Hindlimb muscle (tissue), 1 donor: ENCODE data around the gene PGBD5. TPM values are rescaled to one million over a fixed set of nuclear protein-coding genes. Genes with fewer than 3 reads are reported as not detected.
"Not testable (repeated sequence)": the region's sequence is repeated elsewhere in the genome, so short reads cannot be mapped to it uniquely, and the experiment has no call there.

ENCODE experiments used
- DNase-seq: peaks from one replicate; pipeline ENCODE4 v3.0.0-alpha.2; 2013
- polyA plus RNA-seq: library from polyadenylated mRNA; unstranded; fragments of 120-200 nt; gene quantifications from one replicate; pipeline ENCODE4 v1.2.1, GENCODE V29; 2013; ENCODE audit not compliant: insufficient read length

The PGBD5 gene
- 33.4 TPM for polyA plus RNA-seq

- peak; percentile 84 for DNase-seq
These were observed at the start of gene PGBD5 for GRCh38 chr1:230426246-230427093. PGBD5 (minus strand) TSS chr1:230426332; CDS start chr1:230425928, 404 bp downstream.

- DNase-seq = not testable (repeated sequence)
These were observed 48.8 kb upstream of the PGBD5 start for GRCh38 chr1:230474924-230475323.

GRCh38 chr1:230470750-230471149 lies 44.6 kb upstream of the PGBD5 start:
- not testable (repeated sequence) for DNase-seq

- DNase-seq = no peak
These were observed 43.1 kb upstream of the PGBD5 start for GRCh38 chr1:230469271-230469670.

GRCh38 chr1:230465691-230466090 lies 39.6 kb upstream of the PGBD5 start:
- no peak for DNase-seq

GRCh38 chr1:230464671-230465070 lies 38.5 kb upstream of the PGBD5 start:
- DNase-seq = no peak

GRCh38 chr1:230463760-230464159 lies 37.6 kb upstream of the PGBD5 start:
- no peak for DNase-seq

GRCh38 chr1:230463326-230463725 lies 37.2 kb upstream of the PGBD5 start:
- no peak for DNase-seq

GRCh38 chr1:230459465-230459864 lies 33.3 kb upstream of the PGBD5 start:
- DNase-seq = no peak

- DNase-seq = no peak
These were observed 32.4 kb upstream of the PGBD5 start for GRCh38 chr1:230458509-230458908.

GRCh38 chr1:230456478-230456877 lies 30.3 kb upstream of the PGBD5 start:
- DNase-seq = no peak

GRCh38 chr1:230455291-230455690 lies 29.2 kb upstream of the PGBD5 start:
- DNase-seq = no peak

- DNase-seq = no peak
These were observed 27.2 kb upstream of the PGBD5 start for GRCh38 chr1:230453377-230453776.

GRCh38 chr1:230441183-230442029 lies 15.3 kb upstream of the PGBD5 start:
- no peak for DNase-seq

- no peak for DNase-seq
These were observed 9.0 kb upstream of the PGBD5 start for GRCh38 chr1:230435108-230435507.

- DNase-seq = no peak
These were observed 5.4 kb upstream of the PGBD5 start for GRCh38 chr1:230431527-230431926.

GRCh38 chr1:230430499-230430898 lies 4.4 kb upstream of the PGBD5 start:
- DNase-seq = no peak

- no peak for DNase-seq
These were observed 3.1 kb upstream of the PGBD5 start for GRCh38 chr1:230429067-230429735.

- DNase-seq = no peak
These were observed 1.8 kb upstream of the PGBD5 start for GRCh38 chr1:230427981-230428380.

GRCh38 chr1:230427094-230427876 lies 1.2 kb upstream of the PGBD5 start:
- no peak for DNase-seq

- no peak for DNase-seq
These were observed 660 bp downstream of the PGBD5 start for GRCh38 chr1:230425252-230426091.
